Gastrocnemius medialis (tissue), 4 donors: ENCODE data around the gene TF.
"Not testable (repeated sequence)": the region's sequence is repeated elsewhere in the genome, so short reads cannot be mapped to it uniquely, and the experiment has no call there.

Experiments used
- CTCF ChIP-seq, 5 experiments: fragments of 450-650 bp in 3 of 5; fragments of 200-600 bp in 2 of 5; sonication (generic) in 2 of 5; IDR thresholded peaks in 4 of 5; conservative IDR thresholded peaks in 1 of 5; 1 replicate in 4 of 5; 2 replicates in 1 of 5; pipeline ENCODE4 v1.5.1; 2016 to 2019; ENCODE audit warnings: antibody characterized with exemption in 5 of 5, mild to moderate bottlenecking in 3 of 5, moderate library complexity in 3 of 5
- POLR2A ChIP-seq, 2 donors: fragments of 450-650 bp; IDR thresholded peaks; one replicate each; pipeline ENCODE4 v1.6.1; 2017; ENCODE audit warnings: antibody characterized with exemption in 2 of 2, mild to moderate bottlenecking in 2 of 2, moderate library complexity in 2 of 2

- TF ChIP-seq CTCF (IDR thresholded peaks at IDR 0.05 in 4 of 5, conservative IDR thresholded peaks at IDR 0.05 in 1 of 5); POLR2A (IDR thresholded peaks at IDR 0.05): not testable (repeated sequence)
Observed at GRCh38 chr3:133732231-133732630, 14.0 kb upstream of the TF start.
